Daoy (cell line): ENCODE measurements around the gene COPS3. TPM values are rescaled to one million over a fixed set of nuclear protein-coding genes. Genes with fewer than 3 reads are reported as not detected.

Source experiments
- DNase-seq: peaks from one replicate; pipeline ENCODE4 v3.0.0-alpha.2; 2015; ENCODE audit warnings: low read depth
- total RNA-seq: library from RNA; depleted of rRNA; stranded (reverse); fragments of >200 nt; shearing (Covaris generic); gene quantifications from 2 replicates; pipeline ENCODE4 v1.2.3, GENCODE V29; 2014; rRNA removed

The COPS3 gene
- total RNA-seq = 241 and 290 TPM in 2 replicates

GRCh38 chr17:17280613-17281549 lies at the start of gene COPS3:
Gene COPS3 (minus strand): TSS chr17:17281246. CDS start chr17:17281186, 60 bp downstream.
- peak; percentile 99 for DNase-seq

- no peak for DNase-seq
Observed at GRCh38 chr17:17328251-17328650, 47.2 kb upstream of the COPS3 start.

GRCh38 chr17:17326275-17326875 lies 45.3 kb upstream of the COPS3 start:
- no peak for DNase-seq

- DNase-seq = no peak
Observed at GRCh38 chr17:17325816-17326215, 44.8 kb upstream of the COPS3 start.

- DNase-seq = no peak
Observed at GRCh38 chr17:17325228-17325627, 44.2 kb upstream of the COPS3 start.

GRCh38 chr17:17324616-17325015 lies 43.6 kb upstream of the COPS3 start:
- DNase-seq = no peak

GRCh38 chr17:17322516-17323510 lies 41.8 kb upstream of the COPS3 start:
- DNase-seq = no peak

- no peak for DNase-seq
Observed at GRCh38 chr17:17321356-17322025, 40.4 kb upstream of the COPS3 start.

- no peak for DNase-seq
Observed at GRCh38 chr17:17320911-17321220, 39.8 kb upstream of the COPS3 start.

GRCh38 chr17:17320188-17320910 lies 39.3 kb upstream of the COPS3 start:
- no peak for DNase-seq

GRCh38 chr17:17315142-17315821 lies 34.2 kb upstream of the COPS3 start:
- DNase-seq = no peak

- DNase-seq = no peak
Observed at GRCh38 chr17:17314501-17315071, 33.5 kb upstream of the COPS3 start.

GRCh38 chr17:17313350-17313991 lies 32.4 kb upstream of the COPS3 start:
- DNase-seq = peak; percentile 55

- DNase-seq = no peak
Observed at GRCh38 chr17:17309356-17309755, 28.3 kb upstream of the COPS3 start.

- peak; percentile 59 for DNase-seq
Observed at GRCh38 chr17:17305281-17305801, 24.3 kb upstream of the COPS3 start.

- DNase-seq = no peak
Observed at GRCh38 chr17:17304521-17304985, 23.5 kb upstream of the COPS3 start.

GRCh38 chr17:17303847-17304490 lies 22.9 kb upstream of the COPS3 start:
- no peak for DNase-seq
